ENCODE measurements around the gene HIVEP1.

HIVEP1 gene

DNA sequence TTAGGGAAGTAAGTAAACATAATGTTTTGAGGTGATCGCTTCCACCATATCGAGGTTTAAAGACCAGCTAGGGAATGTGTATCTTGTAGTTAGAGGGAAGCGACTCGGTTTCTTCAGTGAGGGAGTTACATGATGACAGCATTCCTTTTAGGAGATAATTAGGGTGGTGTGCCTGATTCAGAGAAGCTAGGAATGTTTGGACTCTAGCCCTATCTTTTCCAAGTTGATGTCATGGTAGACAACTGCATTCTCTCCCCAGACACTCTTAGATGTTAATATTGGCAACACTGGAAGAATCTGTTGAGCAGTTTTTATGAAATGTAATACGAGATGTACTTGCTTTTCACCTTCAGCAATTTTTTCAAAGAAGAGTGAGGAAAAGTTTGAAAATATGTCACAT lies 12.9 kb upstream of the HIVEP1 start:
- no peaks in the 10 kb centered on the region for H3K4me1 ChIP-seq (ENCODE audit: control insufficient read depth, insufficient read depth, low read length)
- H3K36me3 ChIP-seq (ENCODE audit: control insufficient read depth, insufficient read depth, low read length): no peaks in the 10 kb centered on the region
- no peaks in the 10 kb centered on the region for H3K27me3 ChIP-seq (ENCODE audit: control insufficient read depth, insufficient read depth, low read length)
- no peak overlapping the region for H3K9ac ChIP-seq (ENCODE audit: low read depth, low read length)
- H3K9me3 ChIP-seq (ENCODE audit: control insufficient read depth, insufficient read depth, low read length): no peaks in the 10 kb centered on the region
- no peak overlapping the region for H3K4me3 ChIP-seq (ENCODE audit: low read depth, low read length)

DNA sequence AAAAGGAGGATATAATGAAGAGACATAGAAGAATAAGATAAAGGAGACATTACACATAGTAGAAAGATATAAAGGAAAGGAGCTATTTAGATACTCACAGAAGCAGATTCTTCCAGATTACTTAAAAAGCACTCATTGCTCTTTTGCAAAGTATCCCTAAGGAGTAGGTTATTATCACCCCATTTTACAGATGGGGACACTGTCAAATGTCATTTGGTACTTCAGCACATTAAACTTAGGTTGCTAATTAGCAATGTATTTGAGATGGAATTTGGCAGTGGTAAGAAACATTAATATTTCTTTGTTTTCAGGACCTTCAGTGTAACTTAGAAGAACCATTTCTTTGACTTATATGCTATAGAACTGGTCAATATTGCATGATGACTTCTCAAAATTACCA lies 11.9 kb upstream of the HIVEP1 start:
- Histone ChIP-seq H3K4me1 (ENCODE audit: control insufficient read depth, insufficient read depth, low read length) (no peaks in the 10 kb centered on the region), H3K36me3 (ENCODE audit: control insufficient read depth, insufficient read depth, low read length) (no peaks in the 10 kb centered on the region), H3K4me3 (ENCODE audit: low read depth, low read length) (no peak overlapping the region), H3K27me3 (ENCODE audit: control insufficient read depth, insufficient read depth, low read length) (no peaks in the 10 kb centered on the region), H3K9me3 (ENCODE audit: control insufficient read depth, insufficient read depth, low read length) (no peaks in the 10 kb centered on the region), H3K9ac (ENCODE audit: low read depth, low read length) (no peak overlapping the region)

DNA sequence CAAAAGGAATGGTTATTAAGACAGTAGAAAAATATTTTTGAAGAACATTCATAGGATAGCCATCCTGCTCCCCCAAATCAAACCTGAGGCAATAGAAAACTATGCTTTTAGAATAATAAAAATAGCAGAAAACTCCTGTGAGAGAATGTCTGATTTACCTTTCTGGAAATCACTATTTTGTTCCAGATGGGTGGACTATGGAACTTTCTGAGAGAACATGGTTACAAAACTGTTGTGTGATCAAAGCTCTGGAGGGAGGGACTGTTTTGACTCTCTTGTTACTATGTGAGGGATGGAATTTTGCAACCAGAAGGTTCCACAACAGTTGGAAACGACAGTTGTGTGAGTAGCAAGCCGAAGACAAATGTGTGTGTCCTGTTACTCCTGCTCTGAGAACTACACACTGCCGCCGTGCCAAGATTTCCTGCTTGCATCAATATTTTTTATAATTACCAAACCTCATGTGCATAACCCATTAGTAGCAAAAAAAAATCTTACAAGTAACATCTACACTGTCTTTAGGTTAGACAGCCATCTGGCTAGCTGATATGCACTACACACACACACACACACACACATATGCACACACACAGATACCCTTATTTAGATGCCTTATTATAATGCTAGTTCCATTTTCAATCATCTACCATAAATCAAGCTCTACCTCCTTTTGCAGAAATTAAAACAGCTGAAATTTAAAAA lies 11.0 kb upstream of the HIVEP1 start:
- no peak overlapping the region for H3K9ac ChIP-seq (ENCODE audit: low read depth, low read length)
- no peaks in the 10 kb centered on the region for H3K27me3 ChIP-seq (ENCODE audit: control insufficient read depth, insufficient read depth, low read length)
- H3K36me3 ChIP-seq (ENCODE audit: control insufficient read depth, insufficient read depth, low read length): no peaks in the 10 kb centered on the region
- no peaks in the 10 kb centered on the region for H3K9me3 ChIP-seq (ENCODE audit: control insufficient read depth, insufficient read depth, low read length)
- no peaks in the 10 kb centered on the region for H3K4me1 ChIP-seq (ENCODE audit: control insufficient read depth, insufficient read depth, low read length)
- H3K4me3 ChIP-seq (ENCODE audit: low read depth, low read length): no peak overlapping the region

DNA sequence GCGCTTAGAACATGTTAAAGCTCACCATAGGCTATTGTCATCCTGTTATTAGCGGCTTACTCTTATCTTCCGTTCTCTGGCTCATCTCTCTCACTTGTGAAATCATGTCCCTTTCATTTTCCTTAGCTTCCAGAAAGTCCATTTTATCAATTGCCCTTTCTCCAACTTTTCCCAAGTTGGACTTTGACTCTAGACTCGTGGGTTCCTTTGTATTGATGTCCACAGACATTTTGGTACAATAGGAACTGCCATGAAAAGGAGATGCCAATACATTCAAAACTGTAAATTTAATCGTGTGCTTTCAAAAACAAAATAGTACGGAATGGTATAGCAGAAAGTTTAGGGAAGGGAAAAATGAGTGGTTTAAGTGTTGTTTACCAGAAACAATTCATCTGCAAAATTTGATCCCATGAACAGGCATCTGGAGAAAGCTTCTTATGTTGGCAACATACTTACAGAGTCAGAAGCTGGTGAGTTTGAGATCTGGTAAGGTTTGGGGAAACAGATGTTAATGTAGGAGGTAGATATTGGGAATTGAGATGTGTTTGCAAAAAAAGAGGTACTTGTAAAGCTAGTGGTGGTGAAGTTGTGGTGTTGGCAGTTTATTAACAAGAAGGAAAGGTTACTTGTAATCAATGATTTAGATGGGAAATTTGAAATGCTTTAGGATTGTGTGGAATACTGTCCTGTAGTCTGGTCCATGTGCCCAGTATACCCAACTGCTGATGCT lies 10.2 kb upstream of the HIVEP1 start:
- no peaks in the 10 kb centered on the region for H3K4me1 ChIP-seq (ENCODE audit: control insufficient read depth, insufficient read depth, low read length)
- no peaks in the 10 kb centered on the region for H3K36me3 ChIP-seq (ENCODE audit: control insufficient read depth, insufficient read depth, low read length)
- no peaks in the 10 kb centered on the region for H3K9me3 ChIP-seq (ENCODE audit: control insufficient read depth, insufficient read depth, low read length)
- H3K27me3 ChIP-seq (ENCODE audit: control insufficient read depth, insufficient read depth, low read length): no peaks in the 10 kb centered on the region
- H3K4me3 ChIP-seq (ENCODE audit: low read depth, low read length): no peak overlapping the region
- no peak overlapping the region for H3K9ac ChIP-seq (ENCODE audit: low read depth, low read length)

DNA sequence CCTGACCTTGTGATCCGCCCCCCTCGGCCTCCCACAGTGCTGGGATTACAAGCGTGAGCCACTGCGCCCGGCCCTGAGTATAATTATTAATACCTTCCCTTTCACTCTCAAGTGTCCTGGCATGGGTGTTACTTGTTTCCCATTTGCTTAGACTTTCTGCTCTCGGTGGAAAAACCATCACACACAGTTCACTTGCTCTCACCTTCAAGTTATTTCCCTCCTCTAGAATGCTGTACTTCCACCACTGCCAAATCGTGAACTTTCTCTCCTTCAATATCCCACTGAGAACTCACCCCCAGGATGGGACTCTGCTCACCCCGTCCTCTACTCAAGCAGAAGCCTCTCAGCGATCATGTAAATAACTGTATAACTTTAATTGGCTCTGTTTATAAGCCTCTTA lies 4.6 kb upstream of the HIVEP1 start:
- Histone ChIP-seq H3K27me3 (ENCODE audit: control insufficient read depth, insufficient read depth, low read length) (peaks cover 3% of the 10 kb centered on the region), H3K9ac (ENCODE audit: low read depth, low read length) (no peak overlapping the region), H3K4me1 (ENCODE audit: control insufficient read depth, insufficient read depth, low read length) (peaks cover 5% of the 10 kb centered on the region), H3K9me3 (ENCODE audit: control insufficient read depth, insufficient read depth, low read length) (no peaks in the 10 kb centered on the region), H3K36me3 (ENCODE audit: control insufficient read depth, insufficient read depth, low read length) (no peaks in the 10 kb centered on the region), H3K4me3 (ENCODE audit: low read depth, low read length) (no peak overlapping the region)

DNA sequence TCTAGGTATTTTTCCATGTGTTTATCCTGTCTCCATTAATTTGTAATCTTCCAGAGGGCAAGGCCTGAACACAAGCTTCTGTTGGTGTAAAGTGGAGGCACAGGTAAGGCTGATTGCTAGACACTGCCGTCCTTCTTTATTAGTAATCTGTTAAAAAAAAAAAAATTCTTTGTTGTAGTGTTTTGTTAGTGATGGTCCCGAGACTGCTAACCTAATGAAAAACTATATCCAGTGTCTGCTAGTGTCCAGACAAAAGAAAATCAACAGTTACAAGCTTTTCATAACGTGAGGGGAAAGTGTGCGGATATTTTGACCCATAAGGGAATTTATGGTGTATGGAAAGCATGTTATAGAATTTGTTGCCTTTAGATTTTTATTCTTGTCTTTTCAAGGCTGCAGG lies 4.2 kb upstream of the HIVEP1 start:
- Histone ChIP-seq H3K9ac (ENCODE audit: low read depth, low read length) (no peak overlapping the region), H3K36me3 (ENCODE audit: control insufficient read depth, insufficient read depth, low read length) (no peaks in the 10 kb centered on the region), H3K4me3 (ENCODE audit: low read depth, low read length) (peak overlapping the region; percentile 65), H3K27me3 (ENCODE audit: control insufficient read depth, insufficient read depth, low read length) (peaks cover 3% of the 10 kb centered on the region), H3K9me3 (ENCODE audit: control insufficient read depth, insufficient read depth, low read length) (no peaks in the 10 kb centered on the region), H3K4me1 (ENCODE audit: control insufficient read depth, insufficient read depth, low read length) (peaks cover 5% of the 10 kb centered on the region)

DNA sequence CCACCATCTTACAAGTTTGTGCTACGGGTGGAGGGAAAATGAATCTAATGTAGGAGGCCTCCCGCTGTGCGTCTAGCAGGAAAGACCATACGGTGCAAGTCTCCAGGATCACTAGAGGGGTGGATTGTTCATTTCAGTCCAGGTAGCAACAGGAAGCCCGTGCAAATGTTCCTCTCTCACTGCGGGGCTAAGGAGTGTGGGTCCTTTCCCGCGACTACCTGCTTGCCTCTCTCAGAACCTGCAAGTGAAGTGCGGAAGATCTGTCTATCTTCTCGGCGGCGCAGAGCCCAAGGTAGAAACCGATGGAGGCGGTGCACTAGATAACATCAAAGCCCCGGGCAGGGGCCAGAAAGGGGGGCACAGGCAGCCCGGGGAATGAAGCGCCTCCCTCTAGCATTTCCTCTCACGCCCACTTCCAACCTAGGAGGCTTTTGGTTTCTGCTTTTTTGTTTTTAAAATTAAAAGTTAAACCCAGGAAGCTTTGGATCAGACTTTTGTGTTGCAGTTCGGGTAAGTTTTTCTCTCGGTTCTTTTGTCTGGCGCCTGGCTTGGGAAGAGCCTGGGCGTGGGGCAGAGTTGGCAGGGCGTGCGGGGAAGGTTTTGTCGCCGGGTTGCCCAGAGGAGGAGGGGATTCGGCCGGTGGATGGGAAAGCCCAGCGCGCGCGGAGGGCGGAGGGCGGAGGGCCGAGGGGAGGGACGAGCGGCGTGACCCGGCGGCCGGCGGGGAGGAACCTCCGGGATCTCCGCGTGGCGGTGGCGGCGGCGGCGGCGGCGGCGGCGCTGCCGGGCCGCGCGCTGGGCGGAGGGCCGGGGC lies 3.5 kb upstream of the HIVEP1 start:
- Histone ChIP-seq H3K4me3 (ENCODE audit: low read depth, low read length) (peak overlapping the region; percentile 65), H3K4me1 (ENCODE audit: control insufficient read depth, insufficient read depth, low read length) (peaks cover 5% of the 10 kb centered on the region), H3K9ac (ENCODE audit: low read depth, low read length) (no peak overlapping the region), H3K9me3 (ENCODE audit: control insufficient read depth, insufficient read depth, low read length) (no peaks in the 10 kb centered on the region), H3K27me3 (ENCODE audit: control insufficient read depth, insufficient read depth, low read length) (peaks cover 3% of the 10 kb centered on the region), H3K36me3 (ENCODE audit: control insufficient read depth, insufficient read depth, low read length) (no peaks in the 10 kb centered on the region)

DNA sequence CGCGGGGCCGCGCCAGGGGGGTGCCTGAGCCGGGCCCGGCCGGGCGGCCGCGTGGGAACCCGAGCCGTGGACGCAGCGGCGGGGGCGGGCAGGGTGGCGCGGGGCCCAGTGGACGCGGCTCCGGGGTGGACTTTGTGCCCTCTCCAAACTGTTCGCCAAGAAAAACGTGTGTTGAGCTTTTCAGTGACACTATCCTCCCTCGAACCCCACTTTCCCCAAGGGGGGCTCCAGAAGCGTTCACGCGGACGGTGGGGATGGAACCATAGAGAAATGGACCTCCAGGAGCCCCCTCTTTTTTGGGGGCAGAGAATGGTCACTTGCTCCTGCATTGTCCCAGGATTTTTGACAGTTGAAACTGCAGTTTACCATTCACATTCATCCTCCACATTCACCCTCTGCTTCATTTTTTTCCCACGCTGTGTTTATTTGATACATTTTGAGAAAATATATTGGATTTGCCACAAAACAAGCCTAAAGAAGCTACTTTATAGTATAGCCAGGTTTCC lies 2.9 kb upstream of the HIVEP1 start:
- Histone ChIP-seq H3K9ac (ENCODE audit: low read depth, low read length) (no peak overlapping the region), H3K4me1 (ENCODE audit: control insufficient read depth, insufficient read depth, low read length) (peaks cover 5% of the 10 kb centered on the region), H3K4me3 (ENCODE audit: low read depth, low read length) (peak overlapping the region; percentile 61), H3K9me3 (ENCODE audit: control insufficient read depth, insufficient read depth, low read length) (no peaks in the 10 kb centered on the region), H3K27me3 (ENCODE audit: control insufficient read depth, insufficient read depth, low read length) (peaks cover 3% of the 10 kb centered on the region), H3K36me3 (ENCODE audit: control insufficient read depth, insufficient read depth, low read length) (no peaks in the 10 kb centered on the region)

DNA sequence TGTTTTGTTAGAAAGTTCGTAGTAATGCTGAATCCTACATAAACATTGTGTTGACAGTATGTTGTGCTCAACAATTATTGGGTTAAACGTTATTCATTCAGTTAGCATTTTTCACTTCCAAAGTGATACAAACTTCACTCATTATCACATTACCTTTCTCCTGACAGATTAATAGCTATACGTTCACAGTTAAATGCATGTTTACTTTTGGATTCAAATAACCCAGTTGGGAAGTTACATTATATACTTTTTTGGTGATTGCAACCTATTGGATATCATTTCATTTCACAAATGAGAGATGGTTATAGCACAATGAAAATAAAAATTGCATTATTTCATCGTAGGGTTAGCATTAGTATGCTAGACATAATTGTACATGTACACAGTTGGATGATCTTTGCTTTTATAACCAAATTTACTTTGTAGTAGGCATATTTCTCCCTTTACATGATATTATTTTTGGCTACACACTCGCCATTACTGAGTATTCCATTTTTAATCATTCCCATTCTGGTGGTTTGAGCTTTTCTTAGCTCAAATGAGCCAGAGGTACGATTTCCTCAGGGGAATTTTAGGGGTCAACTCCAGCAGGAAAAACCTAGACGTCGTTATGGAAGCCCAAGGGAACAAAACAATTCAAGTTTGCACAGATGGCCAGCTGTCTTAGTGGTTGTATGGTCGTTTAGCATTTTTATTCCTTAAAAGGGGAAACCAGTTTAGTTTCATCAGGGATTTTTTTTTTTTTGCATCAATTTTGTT lies 2.1 kb upstream of the HIVEP1 start:
- peaks cover 5% of the 10 kb centered on the region for H3K4me1 ChIP-seq (ENCODE audit: control insufficient read depth, insufficient read depth, low read length)
- peak overlapping the region; percentile 68 for H3K4me3 ChIP-seq (ENCODE audit: low read depth, low read length)

DNA sequence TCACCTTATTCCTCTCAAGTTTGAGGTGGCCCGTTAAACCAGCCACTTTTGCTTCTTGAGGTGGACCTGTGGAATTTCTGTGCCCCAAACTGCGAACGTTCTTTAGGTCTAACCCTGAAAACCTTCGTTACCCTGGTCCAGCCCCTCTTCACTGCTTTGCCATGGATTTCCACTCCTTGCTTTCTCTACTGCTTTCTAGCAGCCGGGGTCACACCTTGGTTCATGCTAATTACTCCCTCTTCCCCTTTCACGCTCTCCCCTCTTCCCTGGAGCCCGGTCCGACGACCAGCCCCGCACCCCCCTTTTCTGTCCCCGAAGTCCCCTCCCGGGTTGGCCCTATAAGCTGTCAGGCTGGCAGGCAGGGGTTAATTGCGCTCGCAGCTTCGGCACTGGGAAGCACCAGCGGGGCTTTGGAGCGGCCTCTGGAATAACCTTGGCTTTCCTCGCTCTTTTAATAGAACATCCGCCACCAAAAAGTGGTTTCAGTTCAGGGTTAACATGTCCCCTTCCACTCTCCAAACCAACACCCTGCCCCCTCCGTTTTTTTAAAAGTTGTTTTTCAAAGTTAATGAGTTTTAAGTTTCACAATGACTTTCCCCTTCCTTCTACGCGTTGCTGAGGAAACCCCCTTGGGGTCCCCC lies 1.4 kb upstream of the HIVEP1 start:
- Histone ChIP-seq H3K9ac (ENCODE audit: low read depth, low read length) (no peak overlapping the region), H3K4me3 (ENCODE audit: low read depth, low read length) (peak overlapping the region; percentile 68), H3K9me3 (ENCODE audit: control insufficient read depth, insufficient read depth, low read length) (no peaks in the 10 kb centered on the region), H3K36me3 (ENCODE audit: control insufficient read depth, insufficient read depth, low read length) (no peaks in the 10 kb centered on the region), H3K27me3 (ENCODE audit: control insufficient read depth, insufficient read depth, low read length) (peaks cover 3% of the 10 kb centered on the region), H3K4me1 (ENCODE audit: control insufficient read depth, insufficient read depth, low read length) (peaks cover 5% of the 10 kb centered on the region)

More for the DNA sequence above, 2.1 kb upstream of the HIVEP1 start:
- H3K9me3 ChIP-seq (ENCODE audit: control insufficient read depth, insufficient read depth, low read length): no peaks in the 10 kb centered on the region
- H3K36me3 ChIP-seq (ENCODE audit: control insufficient read depth, insufficient read depth, low read length): no peaks in the 10 kb centered on the region
- H3K9ac ChIP-seq (ENCODE audit: low read depth, low read length): no peak overlapping the region
- peaks cover 3% of the 10 kb centered on the region for H3K27me3 ChIP-seq (ENCODE audit: control insufficient read depth, insufficient read depth, low read length)
